HuH-7.5 (cell line): ENCODE data around the gene PIAS3.
"Not testable (repeated sequence)": the region's sequence is repeated elsewhere in the genome, so short reads cannot be mapped to it uniquely, and the experiment has no call there.

Source experiments
- DNase-seq: peaks from one replicate; pipeline ENCODE4 v3.0.0; 2011; ENCODE audit warnings: low spot score

PIAS3 gene

DNA sequence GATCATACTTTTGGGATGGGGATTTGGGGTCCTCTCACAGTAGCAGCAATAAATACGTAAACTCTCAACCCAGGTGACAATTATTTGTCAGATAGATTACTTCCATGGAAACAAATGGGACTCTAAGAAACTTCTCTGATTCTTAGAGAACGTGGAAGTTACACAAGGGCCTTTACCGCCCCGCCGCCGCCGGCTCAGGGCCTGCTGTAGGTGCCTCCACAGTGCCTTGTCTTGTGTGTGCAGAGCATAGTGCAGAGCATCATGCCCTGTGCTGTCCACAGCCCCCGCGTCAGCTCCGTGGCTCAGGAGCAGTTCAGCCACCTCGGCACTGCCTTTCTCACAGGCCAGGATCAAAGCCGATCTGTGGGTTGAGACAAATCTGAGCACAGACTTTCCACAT lies 15.8 kb upstream of the PIAS3 start:
- DNase-seq, result no peak

DNA sequence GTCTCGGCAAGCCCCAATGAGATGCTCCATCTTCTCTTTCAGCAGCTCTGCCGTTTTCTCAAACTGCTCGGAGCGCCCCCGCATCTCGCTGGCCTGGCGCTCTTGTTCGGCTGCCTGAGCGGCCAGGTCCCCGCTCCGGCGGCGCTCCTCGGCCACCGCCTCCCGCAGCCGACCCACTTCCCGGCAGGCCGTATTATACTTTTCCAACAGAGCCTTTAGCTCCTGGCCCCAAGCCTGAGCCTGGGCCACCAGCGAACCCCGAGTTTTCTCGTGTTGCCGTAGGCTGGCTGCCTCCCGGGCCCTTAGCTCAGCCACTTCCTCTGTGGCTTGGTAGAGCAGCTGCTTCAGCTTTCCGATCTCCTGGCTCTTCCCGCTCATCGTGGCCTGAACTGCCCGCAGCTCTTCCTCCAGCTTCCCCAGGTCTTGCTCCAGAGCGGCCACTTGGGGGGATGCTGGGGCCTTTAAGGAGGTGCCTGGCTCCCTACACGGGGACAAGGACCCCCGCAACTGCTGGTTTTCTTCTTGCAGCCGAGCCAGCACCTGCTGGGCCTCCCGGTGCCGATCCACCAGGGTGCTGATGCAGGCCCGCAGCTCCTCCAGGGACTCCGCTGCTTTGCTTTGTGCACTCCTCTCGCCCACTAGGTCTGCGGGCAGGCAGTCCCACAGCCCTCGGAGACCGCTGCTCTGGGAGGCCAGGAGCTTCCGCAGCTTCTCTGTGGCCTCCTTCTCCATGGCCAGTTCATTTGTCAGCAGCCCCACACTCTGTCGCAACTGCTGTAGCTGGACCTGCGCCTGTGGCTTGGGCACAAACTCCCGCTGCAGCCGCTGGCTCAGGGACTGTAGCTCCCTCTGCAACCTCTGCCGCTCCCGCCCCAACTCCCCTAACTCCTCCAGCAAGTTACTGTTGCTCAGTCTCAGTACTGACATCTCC lies 13.4 kb upstream of the PIAS3 start:
- no peak for DNase-seq

DNA sequence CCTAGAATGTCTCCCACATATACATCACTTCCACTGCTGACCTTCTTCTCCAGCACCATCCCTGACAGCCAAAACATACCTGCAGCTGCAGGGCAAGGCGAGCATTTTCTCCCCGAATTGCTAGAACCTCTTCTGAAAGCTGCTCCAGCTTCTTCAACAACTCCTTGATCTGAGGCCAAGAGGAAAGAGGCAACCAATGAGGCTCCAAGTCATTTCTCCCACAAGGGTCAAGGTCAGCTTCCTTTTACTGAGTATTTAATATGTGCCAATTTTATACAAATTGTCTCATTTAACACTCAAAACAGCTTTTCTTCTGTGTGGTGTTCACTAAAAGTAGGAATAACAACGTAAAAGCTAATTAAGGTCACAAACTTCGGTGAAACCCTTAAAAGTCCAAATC lies 9.4 kb upstream of the PIAS3 start:
- no peak for DNase-seq

DNA sequence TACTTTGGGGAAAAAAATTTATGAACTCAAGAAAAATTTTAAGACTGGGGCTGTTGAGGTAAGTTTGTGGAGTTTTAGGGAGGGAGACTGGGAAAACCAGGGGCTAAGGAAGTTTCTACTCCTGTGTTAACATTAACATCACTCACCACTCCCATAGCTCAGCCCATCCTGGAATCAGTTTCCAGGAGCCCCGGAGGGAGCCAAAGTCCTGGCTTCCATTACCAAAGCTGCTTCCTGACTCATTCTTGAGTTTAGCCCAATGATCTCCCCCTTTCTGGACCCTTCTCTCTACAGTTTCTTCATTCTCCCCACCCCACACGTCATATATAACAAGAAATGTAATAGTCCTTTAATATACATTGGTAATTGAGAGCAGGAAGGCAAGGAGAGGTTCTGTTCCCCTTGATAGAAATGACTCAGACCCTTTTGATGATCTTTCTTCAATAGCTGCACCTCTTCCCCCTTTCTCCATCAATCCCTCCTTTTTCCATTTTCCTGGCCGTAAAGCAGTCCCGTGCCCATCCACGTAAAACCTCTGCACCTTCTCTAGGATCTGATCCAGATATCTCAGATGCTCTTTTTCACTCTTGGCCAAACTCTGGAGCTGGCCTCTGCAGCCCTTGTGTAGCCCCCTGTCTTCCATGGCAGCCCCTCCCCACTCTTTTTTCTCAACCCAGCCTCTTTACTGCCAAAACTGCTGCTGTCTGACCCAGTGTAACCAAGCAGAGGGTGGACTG lies 4.6 kb upstream of the PIAS3 start:
- DNase-seq, result no peak

DNA sequence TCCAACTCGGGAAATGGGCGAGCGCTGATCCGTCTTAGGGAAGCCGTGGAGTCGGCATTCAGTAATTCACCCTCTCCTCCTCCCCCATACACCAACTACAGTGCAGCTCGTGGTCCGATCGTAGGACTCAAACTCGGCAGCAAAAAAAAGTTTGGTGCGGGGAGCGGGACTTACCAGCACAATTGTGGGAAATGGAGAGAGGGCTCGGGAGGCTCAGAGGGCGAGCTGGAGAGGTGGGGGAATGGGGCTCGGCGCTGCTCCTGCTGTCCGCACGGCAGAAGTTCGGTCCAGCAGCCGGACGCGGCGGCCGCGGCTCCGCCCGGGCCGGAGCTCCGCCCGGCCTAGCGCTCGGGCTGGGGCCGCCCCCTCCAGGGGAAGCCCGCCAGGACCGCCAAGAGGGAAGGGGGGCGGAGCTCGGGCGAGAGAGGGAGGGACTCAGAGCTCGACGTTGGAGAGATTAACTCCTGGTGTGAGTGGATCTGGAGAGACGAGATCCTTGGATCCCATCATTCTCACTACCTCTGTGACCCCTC lies 676 bp upstream of the PIAS3 start:
- DNase-seq, result peak; percentile 91

DNA sequence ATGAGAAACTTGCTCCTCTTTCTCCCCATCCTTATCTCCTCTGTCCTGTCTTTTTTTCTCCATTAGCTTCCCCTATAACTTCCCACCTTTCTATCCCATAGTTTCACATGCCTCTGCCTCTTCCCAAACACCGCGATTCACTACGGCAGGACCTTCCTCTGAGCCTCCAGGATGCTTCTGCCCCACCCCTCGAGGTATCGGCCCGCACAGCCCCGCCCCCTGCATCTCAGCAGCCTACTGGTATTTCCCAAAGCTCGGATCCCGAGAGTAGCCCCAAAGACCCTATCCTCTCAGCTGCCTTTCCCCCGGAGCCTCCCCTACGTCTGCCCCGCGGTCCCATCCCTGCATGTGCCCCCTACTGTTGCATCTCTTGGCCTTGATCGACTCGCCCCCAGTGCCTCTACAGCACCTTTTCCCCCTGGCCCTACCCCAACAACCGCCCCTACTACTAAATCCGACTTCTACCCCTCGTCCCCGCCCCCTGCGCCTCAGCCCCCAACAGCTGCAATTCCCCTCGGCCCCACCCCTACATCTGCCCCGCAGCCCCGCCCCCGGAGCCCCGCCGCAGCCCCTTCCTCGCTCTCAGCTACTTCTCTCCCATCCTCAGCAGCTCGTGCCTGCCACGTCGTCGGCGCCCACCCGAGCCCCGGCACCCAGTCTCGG lies 512 bp downstream of the PIAS3 start:
- DNase-seq, result peak; percentile 71

DNA sequence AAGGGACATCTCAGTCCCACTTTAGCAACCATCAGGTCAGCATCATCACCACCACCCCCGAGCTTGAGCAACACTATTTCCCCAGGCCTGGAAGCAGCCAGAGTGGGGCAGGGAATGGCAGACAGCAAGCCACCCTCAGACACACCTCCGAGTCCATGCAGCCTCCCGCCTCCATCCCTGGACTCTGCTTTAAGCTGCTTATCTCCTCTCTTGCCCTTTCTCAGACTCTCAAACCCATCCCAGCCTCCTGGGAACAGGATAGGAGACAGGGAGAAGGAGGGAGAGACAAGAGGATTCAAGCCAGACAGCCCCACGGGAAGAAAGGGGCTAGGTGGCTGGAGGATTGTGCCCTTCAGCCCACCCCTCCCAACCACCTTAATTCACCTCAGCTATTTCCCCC lies 1.7 kb downstream of the PIAS3 start:
- no peak for DNase-seq

DNA sequence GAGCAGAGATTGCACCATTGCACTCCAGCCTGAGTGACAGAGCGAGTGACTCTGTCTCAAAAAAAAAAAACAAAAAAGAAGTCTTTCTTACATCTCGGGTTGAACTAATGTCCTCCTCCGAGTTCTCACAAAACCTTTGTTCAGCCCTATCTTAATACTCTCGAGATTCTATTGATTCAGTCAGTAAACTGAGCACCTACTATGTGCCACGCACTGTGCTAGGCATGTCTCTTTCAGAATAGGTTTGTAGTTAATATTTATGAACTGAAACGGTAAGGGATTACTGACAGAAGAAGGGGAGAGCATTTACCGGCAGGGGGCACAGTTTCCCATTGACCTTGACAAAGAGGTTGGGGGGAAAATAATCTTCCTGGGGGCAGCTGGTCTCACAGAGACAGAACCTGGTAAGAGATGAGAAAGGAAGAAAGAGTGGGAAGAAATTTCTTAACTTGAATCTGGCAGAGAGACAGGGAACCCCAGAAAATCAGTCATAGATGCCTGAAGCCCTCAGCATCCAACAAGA lies 3.4 kb downstream of the PIAS3 start:
- DNase-seq, result no peak

DNA sequence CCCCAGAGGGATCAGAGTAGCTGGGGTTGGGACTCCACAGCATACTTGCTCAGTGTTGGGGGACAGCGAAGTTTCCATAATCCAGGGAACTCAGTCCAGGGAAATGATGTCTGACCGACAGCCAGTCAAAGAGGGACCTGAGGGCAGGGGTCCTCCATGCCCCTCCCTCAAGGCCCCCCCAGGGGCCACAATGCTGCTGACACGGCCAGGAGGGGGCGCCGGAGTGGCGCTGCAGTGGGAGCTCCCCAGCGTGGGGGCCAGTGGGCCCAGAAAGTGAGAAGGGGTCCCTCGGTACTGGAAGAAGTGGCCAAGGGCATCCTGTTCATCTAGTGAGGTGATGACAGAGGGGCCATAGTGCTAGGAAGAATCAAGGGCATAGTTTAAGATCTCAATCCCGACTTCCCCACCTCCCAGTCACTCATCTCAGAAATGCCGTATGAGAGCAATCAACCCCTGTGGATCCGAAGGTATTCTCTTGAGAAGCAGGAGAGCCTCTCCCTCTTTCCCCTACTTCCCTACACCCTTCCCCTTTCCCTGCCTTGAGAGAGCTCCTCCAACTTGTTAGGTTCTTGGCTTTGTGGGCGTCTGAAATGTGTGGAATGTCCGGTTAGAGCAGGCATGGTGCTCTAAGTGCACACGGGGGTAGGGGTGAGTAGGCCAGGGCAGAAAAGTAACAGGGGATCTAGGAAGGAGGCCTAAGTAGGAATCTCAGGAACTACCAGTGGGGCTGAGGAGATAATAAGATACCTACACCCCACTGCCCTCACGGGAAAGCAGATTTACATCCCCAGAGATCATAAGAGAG lies 9.3 kb downstream of the PIAS3 start:
- DNase-seq, result no peak

DNA sequence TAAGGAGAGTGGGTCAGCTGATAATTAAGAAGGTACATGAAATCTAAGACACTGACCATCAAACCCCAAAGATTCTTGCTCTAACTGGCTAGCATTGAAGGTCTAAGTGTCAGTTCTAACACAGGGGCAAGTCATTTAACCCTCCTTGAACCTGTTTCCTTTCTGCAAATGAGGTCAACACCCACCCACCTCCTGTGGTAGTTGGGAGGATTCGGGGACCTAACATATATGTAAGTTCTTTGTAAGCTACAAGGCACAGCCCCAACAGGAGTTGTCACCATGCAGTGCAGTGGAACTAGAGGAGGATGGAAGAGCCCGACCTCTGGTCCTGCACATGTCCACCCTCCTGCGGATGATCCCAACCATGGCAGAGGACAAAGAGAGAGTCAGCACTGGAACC lies 11.1 kb downstream of the PIAS3 start:
- DNase-seq, result no peak

DNA sequence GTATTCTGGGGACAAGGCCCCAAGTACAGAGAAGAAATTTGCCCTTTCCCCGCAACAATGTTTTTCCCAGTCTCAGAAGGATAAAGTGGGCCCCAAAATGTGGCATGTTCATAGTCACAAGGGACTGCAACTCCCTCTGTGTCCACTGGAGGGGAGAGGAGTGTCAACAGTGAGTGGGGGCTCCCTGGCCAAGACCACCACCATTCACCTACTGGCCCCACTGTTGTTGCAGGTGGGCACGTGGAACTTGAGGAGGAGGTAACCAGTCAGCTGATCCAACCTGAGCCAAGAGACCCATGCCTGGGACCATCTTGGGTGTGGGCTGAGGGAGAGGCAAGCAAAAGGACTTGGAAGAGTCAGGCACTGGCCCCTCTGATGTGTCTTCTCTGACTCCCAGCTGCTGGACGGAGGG lies 12.7 kb downstream of the PIAS3 start:
- DNase-seq, result peak; percentile 65

DNA sequence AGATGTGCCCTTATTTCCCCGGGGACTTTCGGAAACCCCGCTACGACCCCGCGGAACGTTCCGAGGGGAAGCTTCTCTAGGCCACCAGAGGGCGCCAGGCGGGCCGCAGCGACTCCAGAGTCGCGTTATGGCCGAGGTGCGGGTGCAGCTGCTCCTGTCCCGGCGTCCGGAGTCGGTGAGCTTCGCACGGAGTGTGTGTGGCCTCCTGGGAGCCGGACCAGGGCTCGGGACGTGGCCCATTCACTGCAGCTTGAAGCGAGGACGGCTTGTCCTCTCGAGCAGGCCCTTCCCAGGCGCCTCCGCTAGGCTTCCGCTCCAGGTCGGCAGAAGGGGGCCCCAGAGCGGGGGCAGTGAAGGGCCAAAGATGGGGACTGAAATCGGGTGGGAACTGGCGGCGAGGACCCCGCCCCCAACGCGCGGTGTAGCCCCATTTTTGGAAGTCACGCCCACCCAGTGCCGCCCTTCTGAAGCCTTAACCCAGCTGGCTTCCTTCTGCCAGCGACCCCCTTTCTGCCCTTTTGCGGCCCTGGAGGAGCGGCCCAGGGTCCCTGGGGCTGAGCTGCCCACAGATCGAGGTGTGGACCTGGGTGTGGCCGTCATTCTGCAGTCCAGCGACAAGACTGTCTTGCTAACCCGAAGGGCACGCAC lies 13.2 kb downstream of the PIAS3 start, which contains the start of gene NUDT17:
NUDT17 (plus strand) TSS at position 117 of the 648 bp plus-strand sequence; CDS start at position 128, 11 bp downstream.
- DNase-seq, result peak; percentile 82

DNA sequence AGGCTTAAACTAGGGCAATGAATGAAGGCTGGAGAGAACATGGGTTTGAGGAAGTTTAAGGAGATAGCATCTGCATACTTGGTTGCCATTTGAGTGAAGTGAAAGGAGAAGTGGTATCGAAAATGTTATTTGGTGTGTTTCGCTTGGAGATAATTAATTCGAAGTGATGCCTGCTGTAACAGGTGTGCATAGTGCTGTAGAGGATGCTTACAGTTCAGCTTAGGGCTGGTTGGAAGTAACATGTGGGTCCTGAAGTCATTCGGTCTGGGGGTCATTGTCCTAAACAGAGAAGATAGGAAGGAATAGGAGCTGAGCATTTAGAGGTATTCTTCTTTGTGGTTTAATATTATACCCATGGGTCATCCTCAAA lies 13.8 kb downstream of the PIAS3 start:
- DNase-seq, result no peak

DNA sequence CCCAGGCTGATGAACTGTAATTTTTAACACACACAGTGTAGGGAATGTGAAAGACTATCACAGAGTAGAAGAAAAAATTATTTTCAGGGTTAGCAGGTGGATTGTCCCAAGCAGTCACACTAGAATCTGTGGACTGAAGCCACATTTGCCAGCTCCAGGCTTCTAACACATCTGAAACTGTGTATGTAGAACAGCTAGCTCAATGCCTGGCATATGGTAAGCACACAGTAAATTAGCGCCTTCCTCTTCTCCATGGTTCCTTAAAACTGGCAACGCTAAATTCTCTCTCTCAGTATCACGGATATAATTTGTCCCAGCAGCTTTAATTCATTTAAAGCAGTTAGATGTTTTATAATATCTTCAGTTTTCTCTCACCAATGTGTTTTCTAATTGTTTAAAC lies 15.8 kb downstream of the PIAS3 start:
- DNase-seq, result no peak

DNA sequence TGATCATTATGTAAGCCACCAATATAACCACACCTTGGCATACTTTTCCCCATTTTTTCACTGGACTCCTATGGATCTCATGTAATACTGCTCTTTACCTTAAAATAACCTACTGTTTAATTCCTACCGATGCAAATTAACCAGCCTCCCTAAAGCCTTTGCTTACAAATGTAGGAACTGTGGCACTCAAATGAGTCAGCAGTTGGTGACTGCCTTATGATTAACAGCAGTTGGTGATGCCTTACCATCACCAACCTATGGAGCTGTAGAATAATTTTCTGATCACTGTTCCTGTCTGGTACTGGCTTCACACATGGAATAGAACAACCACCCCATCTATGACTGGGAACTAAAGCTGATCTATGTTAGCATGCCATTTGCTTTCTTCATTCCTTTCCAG lies 21.2 kb downstream of the PIAS3 start:
- DNase-seq, result no peak

DNA sequence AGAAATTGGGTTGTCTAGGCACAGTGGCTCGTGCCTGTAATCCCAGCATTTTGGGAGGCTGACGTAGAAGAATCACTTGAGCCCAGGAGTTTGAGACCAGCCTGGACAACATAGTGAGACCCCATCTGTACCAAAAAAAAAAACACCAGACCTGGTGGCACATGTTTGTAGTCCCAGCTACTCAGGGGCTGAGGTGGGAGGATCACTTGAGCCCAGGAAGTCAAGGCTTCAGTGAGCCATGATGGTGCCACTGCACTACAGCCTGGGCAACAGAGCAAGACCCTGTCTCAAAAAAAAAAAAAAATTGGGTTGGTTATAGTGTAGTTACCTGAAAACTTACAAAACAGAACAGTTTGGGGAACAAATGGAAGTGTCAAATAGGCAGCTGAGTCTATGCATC lies 28.1 kb downstream of the PIAS3 start:
- DNase-seq, result not testable (repeated sequence)

DNA sequence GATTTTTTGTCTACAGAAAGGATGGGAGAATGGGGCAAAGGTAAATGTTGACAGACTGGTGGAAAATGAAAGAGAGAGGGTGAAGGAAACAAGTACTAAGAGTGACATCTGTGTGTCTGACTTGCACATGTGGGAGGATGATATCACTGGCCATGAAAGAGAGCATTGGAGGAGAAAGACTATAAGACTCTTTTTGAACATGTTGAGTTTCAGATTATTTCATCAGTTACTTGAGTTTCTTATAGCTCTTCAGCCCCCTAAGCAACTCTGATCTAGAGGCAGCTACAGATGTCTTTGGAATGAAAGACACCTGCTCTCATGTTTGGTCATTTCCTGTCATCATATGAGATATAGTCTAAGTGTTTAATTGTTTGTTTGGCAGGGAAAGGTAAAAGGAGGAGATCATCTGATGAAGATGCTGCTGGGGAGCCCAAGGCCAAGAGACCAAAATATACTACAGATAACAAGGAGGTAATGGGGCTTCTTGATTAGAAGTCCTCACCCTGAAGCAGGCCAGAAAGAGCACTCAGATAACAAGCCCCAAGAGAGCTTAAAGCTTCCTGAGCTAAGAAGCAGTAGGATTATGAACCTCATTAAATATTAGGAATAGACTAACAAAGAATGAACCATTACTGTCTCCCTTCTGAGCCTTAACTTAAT lies 30.4 kb downstream of the PIAS3 start:
- DNase-seq, result no peak

DNA sequence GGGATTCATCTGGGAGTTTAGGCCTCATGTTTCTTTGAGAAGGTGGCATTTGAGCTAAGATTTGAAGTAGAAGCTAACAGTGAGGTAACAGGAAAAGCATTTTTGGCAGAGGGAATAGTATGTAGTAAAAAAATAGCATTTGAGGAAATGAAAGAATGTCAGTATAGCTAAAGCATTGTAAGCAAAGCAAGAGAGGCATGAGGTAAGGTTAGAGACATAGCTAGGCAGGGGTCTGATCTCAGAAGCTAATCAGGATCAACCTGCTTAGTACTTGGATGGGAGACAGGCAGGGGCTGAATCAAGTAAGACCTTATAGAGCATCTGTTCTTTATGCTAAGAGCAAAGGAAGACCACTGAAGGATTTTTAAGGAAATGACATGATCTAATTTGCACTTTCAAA lies 30.9 kb downstream of the PIAS3 start:
- DNase-seq, result no peak

DNA sequence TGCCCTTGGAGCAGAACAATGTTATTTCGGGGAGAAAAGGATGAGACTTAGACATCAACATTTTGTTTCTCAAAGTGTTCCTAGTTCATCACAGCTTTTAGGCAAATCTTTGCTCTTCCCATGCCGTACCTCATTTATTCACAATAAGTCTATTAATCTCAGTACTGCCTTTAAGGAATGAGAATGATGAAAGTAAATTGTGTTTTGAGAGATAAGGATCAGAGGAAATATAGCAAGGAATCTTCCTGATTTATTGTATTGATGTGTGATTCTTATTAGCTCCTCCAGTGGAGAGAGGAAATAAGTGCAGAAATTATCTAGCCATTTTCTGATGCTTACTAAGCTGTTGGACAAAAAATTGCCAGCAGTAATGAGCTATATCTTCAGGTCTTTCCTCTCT lies 32.9 kb downstream of the PIAS3 start:
- DNase-seq, result no peak

DNA sequence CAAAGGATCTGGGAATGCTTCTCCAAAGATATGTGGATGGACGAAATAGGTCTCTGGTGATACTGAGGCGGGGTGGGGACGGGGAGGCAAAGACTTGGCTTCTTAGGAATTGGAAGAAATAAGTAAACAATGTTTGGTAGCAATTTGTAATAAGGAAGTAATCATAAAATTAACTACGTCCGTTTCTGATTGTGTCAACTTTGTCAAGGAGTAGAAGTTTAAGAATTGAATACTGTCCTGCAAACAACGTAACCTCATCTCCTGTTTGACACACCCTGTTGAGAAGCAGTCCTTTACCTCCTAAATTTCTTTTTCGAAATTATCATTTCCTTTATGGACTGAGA lies 34.4 kb downstream of the PIAS3 start:
- no peak for DNase-seq
